ENCODE measurements around the gene RAC3. TPM values are rescaled to one million over a fixed set of nuclear protein-coding genes. Genes with fewer than 3 reads are reported as not detected.

Gene RAC3
- total RNA-seq, 1 experiment from 2014 or later = 24.8 TPM

GRCh38 chr17:81996232-81996756, 35.2 kb upstream of the RAC3 start:
- DNase-seq (ENCODE audit: low spot score) = no peak
- H3K27ac ChIP-seq (ENCODE audit: low read depth, low read length, poor library complexity, severe bottlenecking) = no peak overlapping the region
- intact Hi-C loops (cut with micrococcal nuclease; ENCODE audit: unreplicated experiment) = no loop called here
- TF ChIP-seq, protein P1, sequence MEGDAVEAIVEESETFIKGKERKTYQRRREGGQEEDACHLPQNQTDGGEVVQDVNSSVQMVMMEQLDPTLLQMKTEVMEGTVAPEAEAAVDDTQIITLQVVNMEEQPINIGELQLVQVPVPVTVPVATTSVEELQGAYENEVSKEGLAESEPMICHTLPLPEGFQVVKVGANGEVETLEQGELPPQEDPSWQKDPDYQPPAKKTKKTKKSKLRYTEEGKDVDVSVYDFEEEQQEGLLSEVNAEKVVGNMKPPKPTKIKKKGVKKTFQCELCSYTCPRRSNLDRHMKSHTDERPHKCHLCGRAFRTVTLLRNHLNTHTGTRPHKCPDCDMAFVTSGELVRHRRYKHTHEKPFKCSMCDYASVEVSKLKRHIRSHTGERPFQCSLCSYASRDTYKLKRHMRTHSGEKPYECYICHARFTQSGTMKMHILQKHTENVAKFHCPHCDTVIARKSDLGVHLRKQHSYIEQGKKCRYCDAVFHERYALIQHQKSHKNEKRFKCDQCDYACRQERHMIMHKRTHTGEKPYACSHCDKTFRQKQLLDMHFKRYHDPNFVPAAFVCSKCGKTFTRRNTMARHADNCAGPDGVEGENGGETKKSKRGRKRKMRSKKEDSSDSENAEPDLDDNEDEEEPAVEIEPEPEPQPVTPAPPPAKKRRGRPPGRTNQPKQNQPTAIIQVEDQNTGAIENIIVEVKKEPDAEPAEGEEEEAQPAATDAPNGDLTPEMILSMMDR (conservative IDR thresholded peaks at IDR 0.05; ENCODE audit: low read depth, low read length) = no peak
- TF ChIP-seq EZH2 (IDR thresholded peaks at IDR 0.05; ENCODE audit: borderline replicate concordance, low read depth, low read length, poor library complexity, severe bottlenecking) = no peak
- CTCF ChIA-PET = interaction anchor here (1.6 kb wide), 1 partner anchor 24 kb away, joined by 4 read pairs; no protein-coding TSS in a partner anchor
- POLR2A ChIA-PET (ENCODE audit: low non-redundant PET) = interaction anchor here (0.7 kb wide), 1 partner anchor 11 kb away, joined by 3 read pairs; no protein-coding TSS in a partner anchor
- no peaks in the 10 kb centered on the region for H3K36me3 ChIP-seq (ENCODE audit: insufficient read depth, low read length, poor library complexity, severe bottlenecking)
- H3K4me3 ChIP-seq (ENCODE audit: low read depth, low read length, poor library complexity, severe bottlenecking) = no peak overlapping the region
- no TSS peak for BruUV-seq (replicated peaks)
- no peaks in the 10 kb centered on the region for H3K27me3 ChIP-seq (replicated peaks; ENCODE audit: insufficient read depth, low read depth, low read length, poor library complexity)
- H3K9me3 ChIP-seq (ENCODE audit: low read depth, low read length, poor library complexity, severe bottlenecking) = no peaks in the 10 kb centered on the region
- H3K4me1 ChIP-seq (ENCODE audit: insufficient read depth, low read length, poor library complexity, severe bottlenecking) = no peaks in the 10 kb centered on the region

- no peaks in the 10 kb centered on the region for H3K36me3 ChIP-seq (ENCODE audit: insufficient read depth, low read length, poor library complexity, severe bottlenecking)
- TF ChIP-seq EZH2 (IDR thresholded peaks at IDR 0.05; ENCODE audit: borderline replicate concordance, low read depth, low read length, poor library complexity, severe bottlenecking) = no peak
- TF ChIP-seq, protein P1 (conservative IDR thresholded peaks at IDR 0.05; ENCODE audit: low read depth, low read length) = no peak
- DNase-seq (ENCODE audit: low spot score) = no peak
- intact Hi-C loops (cut with micrococcal nuclease; ENCODE audit: unreplicated experiment) = no loop called here
- no peak overlapping the region for H3K4me3 ChIP-seq (ENCODE audit: low read depth, low read length, poor library complexity, severe bottlenecking)
- no peaks in the 10 kb centered on the region for H3K27me3 ChIP-seq (replicated peaks; ENCODE audit: insufficient read depth, low read depth, low read length, poor library complexity)
- H3K27ac ChIP-seq (ENCODE audit: low read depth, low read length, poor library complexity, severe bottlenecking) = no peak overlapping the region
- no peaks in the 10 kb centered on the region for H3K4me1 ChIP-seq (ENCODE audit: insufficient read depth, low read length, poor library complexity, severe bottlenecking)
- no TSS peak for BruUV-seq (replicated peaks)
- POLR2A ChIA-PET (ENCODE audit: low non-redundant PET) = interaction anchor here (0.6 kb wide), 1 partner anchor 123 kb away, joined by 8 read pairs; no protein-coding TSS in a partner anchor
- H3K9me3 ChIP-seq (ENCODE audit: low read depth, low read length, poor library complexity, severe bottlenecking) = no peaks in the 10 kb centered on the region
- CTCF ChIA-PET = interaction anchor here (0.6 to 1.6 kb wide), 3 partner anchors 23 to 844 kb away, joined by 4 read pairs; no protein-coding TSS in a partner anchor
Observed at GRCh38 chr17:81996757-81997441, 34.6 kb upstream of the RAC3 start.

DNA sequence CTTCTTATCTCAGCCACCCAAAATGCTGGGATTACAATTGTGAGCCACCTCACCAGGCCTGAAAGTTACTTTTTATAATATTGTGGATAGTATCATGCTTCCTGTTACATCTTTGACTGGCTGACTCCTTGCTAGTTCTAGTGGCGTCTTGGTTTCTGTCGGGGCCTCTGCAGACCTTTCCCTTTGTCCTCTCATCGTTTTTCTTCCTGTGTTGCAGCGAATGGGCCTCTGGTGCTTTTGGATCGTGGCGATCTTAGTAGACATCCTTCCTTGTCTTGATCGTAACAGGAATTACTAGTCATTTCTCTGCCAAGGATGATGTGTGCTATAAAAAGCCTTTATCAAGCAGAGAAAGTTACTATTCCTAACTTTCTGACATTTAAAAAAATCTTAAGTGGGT, 33.3 kb upstream of the RAC3 start:
- Histone ChIP-seq H3K36me3 (ENCODE audit: insufficient read depth, low read length, poor library complexity, severe bottlenecking) (no peaks in the 10 kb centered on the region), H3K4me3 (ENCODE audit: low read depth, low read length, poor library complexity, severe bottlenecking) (no peak overlapping the region), H3K9me3 (ENCODE audit: low read depth, low read length, poor library complexity, severe bottlenecking) (no peaks in the 10 kb centered on the region), H3K4me1 (ENCODE audit: insufficient read depth, low read length, poor library complexity, severe bottlenecking) (no peaks in the 10 kb centered on the region), H3K27ac (ENCODE audit: low read depth, low read length, poor library complexity, severe bottlenecking) (no peak overlapping the region), H3K27me3 (replicated peaks; ENCODE audit: insufficient read depth, low read depth, low read length, poor library complexity) (no peaks in the 10 kb centered on the region)
- ChIA-PET CTCF (no interaction called here), POLR2A (ENCODE audit: low non-redundant PET) (no interaction called here)
- TF ChIP-seq, protein P1 (conservative IDR thresholded peaks at IDR 0.05; ENCODE audit: low read depth, low read length) = no peak
- no peak for TF ChIP-seq EZH2 (IDR thresholded peaks at IDR 0.05; ENCODE audit: borderline replicate concordance, low read depth, low read length, poor library complexity, severe bottlenecking)
- DNase-seq (ENCODE audit: low spot score) = no peak
- intact Hi-C loops (cut with micrococcal nuclease; ENCODE audit: unreplicated experiment) = no loop called here
- no TSS peak for BruUV-seq (replicated peaks)
